GM23338 (cell line): ENCODE results near the gene STRIP1. TPM values are rescaled to one million over a fixed set of nuclear protein-coding genes. Genes with fewer than 3 reads are reported as not detected.

Experiments used
- ATAC-seq: fragments of 200-7000 bp; cut with Tn5 transposase; 3 replicates; pipeline ENCODE4 v1.9.1; 2020
- DNase-seq: peaks from one replicate; pipeline ENCODE4 v3.0.0-alpha.2; 2015; ENCODE audit warnings: low spot score
- H2AFZ ChIP-seq: fragments of 200-600 bp; sonication (generic); 2 replicates; pipeline ENCODE4 v1.8.0; 2016; ENCODE audit warnings: antibody characterized with exemption, mild to moderate bottlenecking, moderate library complexity
- H3F3A ChIP-seq: fragments of 200-600 bp; sonication (generic); replicated peaks from 2 replicates; pipeline ENCODE4 v1.8.0; 2017; ENCODE audit warnings: antibody characterized with exemption, mixed run types, low read depth
- H3K27ac ChIP-seq: fragments of 200-600 bp; sonication (generic); 2 replicates; pipeline ENCODE4 v1.6.1; 2016; ENCODE audit warnings: low read depth
- H3K27me3 ChIP-seq: fragments of 200-600 bp; sonication (generic); 2 replicates; pipeline ENCODE4 v1.8.0; 2016; ENCODE audit warnings: mild to moderate bottlenecking, mixed run types, moderate library complexity; ENCODE audit not compliant: insufficient read depth
- H3K36me3 ChIP-seq: fragments of 200-600 bp; sonication (generic); 2 replicates; pipeline ENCODE4 v1.8.0; 2016; ENCODE audit warnings: mild to moderate bottlenecking; ENCODE audit not compliant: insufficient read depth
- H3K4me1 ChIP-seq: fragments of 200-600 bp; sonication (generic); 2 replicates; pipeline ENCODE4 v1.8.0; 2016; ENCODE audit warnings: mild to moderate bottlenecking, moderate library complexity; ENCODE audit not compliant: insufficient read depth
- H3K4me2 ChIP-seq: fragments of 200-600 bp; sonication (generic); 2 replicates; pipeline ENCODE4 v1.7.1; 2017; ENCODE audit warnings: mixed run types
- H3K4me3 ChIP-seq: fragments of 200-600 bp; sonication (generic); 2 replicates; pipeline ENCODE4 v1.6.1; 2016; ENCODE audit warnings: mixed run types
- H3K79me2 ChIP-seq: fragments of 200-600 bp; sonication (generic); replicated peaks from 2 replicates; pipeline ENCODE4 v1.8.0; 2017; ENCODE audit warnings: mild to moderate bottlenecking; ENCODE audit not compliant: insufficient read depth
- H3K9me2 ChIP-seq: fragments of 200-600 bp; sonication (generic); 2 replicates; pipeline ENCODE4 v1.8.0; 2017; ENCODE audit not compliant: insufficient read depth
- H4K20me1 ChIP-seq: fragments of 200-600 bp; sonication (generic); replicated peaks from 2 replicates; pipeline ENCODE4 v1.8.0; 2017; ENCODE audit warnings: mild to moderate bottlenecking; ENCODE audit not compliant: insufficient read depth
- H3K27ac Mint-ChIP-seq: 2 replicates; pipeline ENCODE4 v1.8.0; 2020; ENCODE audit warnings: inconsistent platforms, mild to moderate bottlenecking, moderate library complexity, mixed read lengths
- H3K27me3 Mint-ChIP-seq: 3 replicates; pipeline ENCODE4 v1.8.0; 2022; ENCODE audit warnings: low read depth, mild to moderate bottlenecking, moderate library complexity, mixed read lengths, inconsistent platforms; ENCODE audit not compliant: insufficient read depth, poor library complexity
- H3K36me3 Mint-ChIP-seq: 3 replicates; pipeline ENCODE4 v1.8.0; 2021; ENCODE audit warnings: low read depth, mild to moderate bottlenecking, inconsistent platforms, moderate library complexity, mixed read lengths
- H3K4me1 Mint-ChIP-seq: 3 replicates; pipeline ENCODE4 v1.8.0; 2020; ENCODE audit warnings: mild to moderate bottlenecking, inconsistent platforms, mixed read lengths
- H3K4me3 Mint-ChIP-seq: 3 replicates; pipeline ENCODE4 v1.8.0; 2021; ENCODE audit warnings: moderate library complexity, mild to moderate bottlenecking, inconsistent platforms, mixed read lengths
- H3K9me3 Mint-ChIP-seq: 3 replicates; pipeline ENCODE4 v1.8.0; 2020; ENCODE audit warnings: moderate library complexity, mild to moderate bottlenecking, inconsistent platforms, mixed read lengths
- CREB1 ChIP-seq: fragments of 250-450 bp; sonication (Bioruptor Pico); IDR thresholded peaks from 2 replicates; pipeline ENCODE4 v1.5.0; 2020; ENCODE audit warnings: low read depth, mild to moderate bottlenecking, moderate library complexity
- ETS1 ChIP-seq: IDR thresholded peaks from 2 replicates; pipeline ENCODE4 v1.6.1; 2016; ENCODE audit warnings: antibody characterized with exemption
- EZH2 ChIP-seq: fragments of 200-600 bp; sonication (generic); IDR thresholded peaks from one replicate; pipeline ENCODE4 v1.8.0; 2017; ENCODE audit warnings: antibody characterized with exemption, mild to moderate bottlenecking, low read depth; ENCODE audit not compliant: unreplicated experiment
- EZH2phosphoT487 ChIP-seq: fragments of 200-600 bp; sonication (generic); IDR thresholded peaks from one replicate; pipeline ENCODE4 v1.8.1; 2018; ENCODE audit warnings: antibody characterized with exemption; ENCODE audit not compliant: unreplicated experiment
- NANOG ChIP-seq: IDR thresholded peaks from 2 replicates; pipeline ENCODE4 v1.6.1; 2016; ENCODE audit warnings: antibody characterized with exemption, borderline replicate concordance
- POLR2AphosphoS5 ChIP-seq: IDR thresholded peaks from 2 replicates; pipeline ENCODE4 v1.6.1; 2016; ENCODE audit warnings: antibody characterized with exemption, low read depth
- REST ChIP-seq: IDR thresholded peaks from one replicate; pipeline ENCODE4 v1.6.1; 2018; ENCODE audit warnings: antibody characterized with exemption; ENCODE audit not compliant: unreplicated experiment
- ZNF114 ChIP-seq: fragments of 250-450 bp; sonication (Bioruptor Pico); IDR thresholded peaks from 2 replicates; pipeline ENCODE4 v1.5.0; 2020; ENCODE audit warnings: mild to moderate bottlenecking, moderate library complexity
- ZNF331 ChIP-seq: fragments of 250-450 bp; sonication (Bioruptor Pico); IDR thresholded peaks from 2 replicates; pipeline ENCODE4 v1.5.0; 2020; ENCODE audit warnings: low read depth, mild to moderate bottlenecking, moderate library complexity
- ZNF462 ChIP-seq: fragments of 250-450 bp; sonication (Bioruptor Pico); IDR thresholded peaks from 2 replicates; pipeline ENCODE4 v1.5.0; 2020; ENCODE audit warnings: mild to moderate bottlenecking, moderate library complexity
- polyA plus RNA-seq: library from polyadenylated mRNA; unstranded; fragments of >200 nt; fragmentation: Nextera tagmentation; extraction: Ambion mirVana; gene quantifications from 2 replicates; pipeline ENCODE4 v1.2.1, GENCODE V29; 2016
- total RNA-seq: library from RNA; depleted of rRNA; stranded (reverse); fragments of >200 nt; shearing (Covaris generic); gene quantifications from 2 replicates; pipeline ENCODE4 v1.2.3, GENCODE V29; 2014

The STRIP1 gene
- total and polyA plus RNA-seq, 2 experiments from 2014 or later: 17.2 to 50.6 TPM

GRCh38 chr1:110070282-110070669, 35.9 kb downstream of the STRIP1 start (continued):
- no peak for TF ChIP-seq REST
- no peak for TF ChIP-seq ETS1
- TF ChIP-seq EZH2phosphoT487: no peak
- no peak for TF ChIP-seq NANOG
- no peak for TF ChIP-seq ZNF114 (CRISPR knock-in tag)
- no peak for TF ChIP-seq ZNF331

- peak within 1 kb of the TSS; percentile 69 for H3K4me3 Mint-ChIP-seq
- Histone ChIP-seq H3K4me2 (peak within 1 kb of the TSS; percentile 87), H3K4me3 (peak within 1 kb of the TSS; percentile 58), H3F3A (0 out of 2 replicates have a peak, but pooled peaks cover 4% of the 10 kb centered on the region), H2AFZ (peak within 1 kb of the TSS; percentile 88), H3K36me3 (no peaks in the 10 kb centered on the region), H3K79me2 (no peaks in the 10 kb centered on the region), H3K4me1 (peaks cover 22% of the 10 kb centered on the region), H4K20me1 (no peaks in the 10 kb centered on the region; the same call in 1 of the 2 replicates), H3K27ac (no peak within 1 kb of the TSS), H3K27me3 (peaks cover 97% of the 10 kb centered on the region), H3K9me2 (no peaks in the 10 kb centered on the region)
- H3K36me3 Mint-ChIP-seq: no peaks in the 10 kb centered on the region; the same call in 2 of the 3 replicates
- ATAC-seq (peak; percentile 5; the same call in 2 of the 3 replicates), DNase-seq (peak; percentile 72)
- H3K27me3 Mint-ChIP-seq: peaks cover 84% of the 10 kb centered on the region
- no peak within 1 kb of the TSS for H3K27ac Mint-ChIP-seq
- peaks cover 12% of the 10 kb centered on the region for H3K4me1 Mint-ChIP-seq
- peaks cover 3% of the 10 kb centered on the region; the same call in 1 of the 3 replicates for H3K9me3 Mint-ChIP-seq
- TF ChIP-seq CREB1 (CRISPR knock-in tag): no peak
- peak; percentile 39 for TF ChIP-seq EZH2
- peak; percentile 53 for TF ChIP-seq EZH2phosphoT487
- TF ChIP-seq ZNF462 (CRISPR knock-in tag): no peak
- no peak for TF ChIP-seq REST
- no peak for TF ChIP-seq NANOG
- no peak for TF ChIP-seq POLR2AphosphoS5
These were observed 36.3 kb downstream of the STRIP1 start, which contains the start of gene ALX3 for GRCh38 chr1:110070671-110071242. Gene ALX3, minus strand, starts transcription at chr1:110070672. Its CDS starts 60 bp downstream, at chr1:110070612.
